Neural progenitor cell (in vitro differentiated cells): ENCODE measurements around the gene MEGF9.

ENCODE experiments used
- CTCF ChIP-seq: fragments of 200-600 bp; sonication (generic); IDR thresholded peaks from 2 replicates; pipeline ENCODE4 v1.5.1; 2017; ENCODE audit warnings: antibody characterized with exemption, mild to moderate bottlenecking
- EZH2 ChIP-seq: fragments of 200-600 bp; sonication (generic); IDR thresholded peaks from 2 replicates; pipeline ENCODE4 v1.6.1; 2017; ENCODE audit warnings: antibody characterized with exemption, mild to moderate bottlenecking, moderate library complexity
- EZH2phosphoT487 ChIP-seq: fragments of 200-600 bp; sonication (generic); IDR thresholded peaks from 2 replicates; pipeline ENCODE4 v1.6.1; 2017; ENCODE audit warnings: antibody characterized with exemption

- TF ChIP-seq EZH2phosphoT487 = no peak
- TF ChIP-seq CTCF = no peak
- TF ChIP-seq EZH2 = no peak
Measured at GRCh38 chr9:120757026-120757913, 43.0 kb upstream of the MEGF9 start.
